ENCODE measurements around the gene FSTL5. TPM values are rescaled to one million over a fixed set of nuclear protein-coding genes. Genes with fewer than 3 reads are reported as not detected.

The FSTL5 gene
- total RNA-seq, 1 experiment from 2014 or later = not detected

DNA sequence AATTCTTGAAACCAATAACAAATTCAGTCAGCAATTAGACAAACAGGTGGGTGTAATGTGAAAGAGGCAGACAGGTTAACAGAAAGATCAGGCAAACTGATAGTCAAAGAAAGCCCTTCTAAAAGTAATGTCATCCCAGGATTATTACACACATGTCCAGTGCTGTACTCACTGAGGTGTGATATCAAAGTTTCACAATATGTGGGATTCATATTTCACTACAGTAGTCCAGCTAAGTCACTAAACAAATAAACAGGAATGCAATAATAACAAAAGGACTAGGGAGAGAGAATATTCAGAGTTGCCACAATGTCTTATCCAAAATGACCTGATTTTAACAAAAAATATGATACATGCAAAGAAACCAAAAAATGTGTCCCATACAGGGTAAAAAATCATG is 787.5 kb downstream of the FSTL5 start:
- Mint-ChIP-seq H3K27me3 (ENCODE audit: insufficient read depth, unreplicated experiment) (no peaks in the 10 kb centered on the region), H3K9me3 (ENCODE audit: unreplicated experiment) (peaks cover 8% of the 10 kb centered on the region), H3K4me1 (ENCODE audit: insufficient read depth, unreplicated experiment) (peaks cover 8% of the 10 kb centered on the region), H3K27ac (ENCODE audit: low read depth, unreplicated experiment) (peak overlapping the region; percentile 6), H3K36me3 (ENCODE audit: insufficient read depth, unreplicated experiment) (no peaks in the 10 kb centered on the region), H3K4me3 (ENCODE audit: unreplicated experiment) (no peak overlapping the region)
- intact Hi-C loops (cut with micrococcal nuclease) = no loop called here
- ChIA-PET POLR2A (interaction anchor here (0.7 kb wide), 1 partner anchor 10 kb away, joined by 3 read pairs; no protein-coding TSS in a partner anchor), CTCF (no interaction called here)
- BruUV-seq (replicated peaks) = no TSS peak
- peak; percentile 71 for DNase-seq (ENCODE audit: unreplicated experiment)
- TF ChIP-seq, protein P1, sequence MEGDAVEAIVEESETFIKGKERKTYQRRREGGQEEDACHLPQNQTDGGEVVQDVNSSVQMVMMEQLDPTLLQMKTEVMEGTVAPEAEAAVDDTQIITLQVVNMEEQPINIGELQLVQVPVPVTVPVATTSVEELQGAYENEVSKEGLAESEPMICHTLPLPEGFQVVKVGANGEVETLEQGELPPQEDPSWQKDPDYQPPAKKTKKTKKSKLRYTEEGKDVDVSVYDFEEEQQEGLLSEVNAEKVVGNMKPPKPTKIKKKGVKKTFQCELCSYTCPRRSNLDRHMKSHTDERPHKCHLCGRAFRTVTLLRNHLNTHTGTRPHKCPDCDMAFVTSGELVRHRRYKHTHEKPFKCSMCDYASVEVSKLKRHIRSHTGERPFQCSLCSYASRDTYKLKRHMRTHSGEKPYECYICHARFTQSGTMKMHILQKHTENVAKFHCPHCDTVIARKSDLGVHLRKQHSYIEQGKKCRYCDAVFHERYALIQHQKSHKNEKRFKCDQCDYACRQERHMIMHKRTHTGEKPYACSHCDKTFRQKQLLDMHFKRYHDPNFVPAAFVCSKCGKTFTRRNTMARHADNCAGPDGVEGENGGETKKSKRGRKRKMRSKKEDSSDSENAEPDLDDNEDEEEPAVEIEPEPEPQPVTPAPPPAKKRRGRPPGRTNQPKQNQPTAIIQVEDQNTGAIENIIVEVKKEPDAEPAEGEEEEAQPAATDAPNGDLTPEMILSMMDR (IDR thresholded peaks at IDR 0.05; ENCODE audit: unreplicated experiment) = no peak

DNA sequence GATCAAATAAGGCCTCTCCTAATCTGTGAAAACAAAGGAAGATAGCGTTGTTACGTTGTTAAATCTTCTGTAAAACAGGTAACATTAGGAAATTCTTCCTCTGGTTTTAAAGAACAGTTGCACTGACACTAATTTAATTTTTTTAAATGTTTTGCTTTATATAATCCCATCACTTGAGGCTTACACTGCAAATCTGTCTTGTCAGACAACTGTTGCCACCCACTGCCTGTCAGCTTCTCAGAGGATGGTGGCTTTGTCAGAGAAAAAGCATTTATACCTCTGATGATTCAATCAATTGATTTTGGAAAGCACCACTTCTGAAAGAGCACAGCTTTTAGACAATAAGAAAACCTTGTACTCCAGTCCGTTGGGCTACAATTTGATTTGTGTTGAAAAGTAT is 799.1 kb downstream of the FSTL5 start:
- BruUV-seq (replicated peaks) = no TSS peak
- ChIA-PET CTCF (interaction anchor here (0.5 to 0.6 kb wide), 2 partner anchors 280 to 678 kb away, joined by 3 to 4 read pairs; no protein-coding TSS in a partner anchor), POLR2A (no interaction called here)
- no peak overlapping the region for H3K4me3 Mint-ChIP-seq (ENCODE audit: unreplicated experiment)
- H3K4me1 Mint-ChIP-seq (ENCODE audit: insufficient read depth, unreplicated experiment) = no peaks in the 10 kb centered on the region
- no peaks in the 10 kb centered on the region for H3K27me3 Mint-ChIP-seq (ENCODE audit: insufficient read depth, unreplicated experiment)
- no peak overlapping the region for H3K27ac Mint-ChIP-seq (ENCODE audit: low read depth, unreplicated experiment)
- TF ChIP-seq, protein P1 (IDR thresholded peaks at IDR 0.05; ENCODE audit: unreplicated experiment) = no peak
- intact Hi-C loops (cut with micrococcal nuclease) = no loop called here
- no peaks in the 10 kb centered on the region for H3K9me3 Mint-ChIP-seq (ENCODE audit: unreplicated experiment)
- DNase-seq (ENCODE audit: unreplicated experiment) = no peak
- H3K36me3 Mint-ChIP-seq (ENCODE audit: insufficient read depth, unreplicated experiment) = no peaks in the 10 kb centered on the region

DNA sequence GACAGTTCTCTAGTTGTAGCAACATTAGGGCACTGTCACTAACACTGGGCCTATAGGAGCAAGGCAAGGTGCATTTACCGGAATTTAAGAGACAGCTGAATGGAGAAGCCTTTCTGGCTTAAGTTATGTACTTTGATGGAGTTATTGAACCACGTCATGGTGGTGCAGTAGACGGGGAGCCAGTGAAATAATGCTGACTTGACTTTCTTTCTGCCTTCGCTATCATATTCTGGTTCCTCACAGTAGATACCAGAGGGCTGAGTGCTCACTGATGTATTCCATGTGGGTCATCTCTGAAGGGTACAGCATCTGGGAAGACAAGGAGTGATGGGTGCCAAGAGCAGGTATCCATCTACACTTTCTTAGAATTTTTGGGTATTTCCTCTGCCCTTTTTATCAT is 802.8 kb downstream of the FSTL5 start:
- BruUV-seq (replicated peaks) = no TSS peak
- Mint-ChIP-seq H3K4me3 (ENCODE audit: unreplicated experiment) (no peak overlapping the region), H3K27ac (ENCODE audit: low read depth, unreplicated experiment) (no peak overlapping the region), H3K27me3 (ENCODE audit: insufficient read depth, unreplicated experiment) (no peaks in the 10 kb centered on the region), H3K4me1 (ENCODE audit: insufficient read depth, unreplicated experiment) (no peaks in the 10 kb centered on the region), H3K9me3 (ENCODE audit: unreplicated experiment) (no peaks in the 10 kb centered on the region), H3K36me3 (ENCODE audit: insufficient read depth, unreplicated experiment) (no peaks in the 10 kb centered on the region)
- TF ChIP-seq, protein P1 (IDR thresholded peaks at IDR 0.05; ENCODE audit: unreplicated experiment) = no peak
- DNase-seq (ENCODE audit: unreplicated experiment) = no peak
- intact Hi-C loops (cut with micrococcal nuclease) = no loop called here
- ChIA-PET CTCF (no interaction called here), POLR2A (no interaction called here)

DNA sequence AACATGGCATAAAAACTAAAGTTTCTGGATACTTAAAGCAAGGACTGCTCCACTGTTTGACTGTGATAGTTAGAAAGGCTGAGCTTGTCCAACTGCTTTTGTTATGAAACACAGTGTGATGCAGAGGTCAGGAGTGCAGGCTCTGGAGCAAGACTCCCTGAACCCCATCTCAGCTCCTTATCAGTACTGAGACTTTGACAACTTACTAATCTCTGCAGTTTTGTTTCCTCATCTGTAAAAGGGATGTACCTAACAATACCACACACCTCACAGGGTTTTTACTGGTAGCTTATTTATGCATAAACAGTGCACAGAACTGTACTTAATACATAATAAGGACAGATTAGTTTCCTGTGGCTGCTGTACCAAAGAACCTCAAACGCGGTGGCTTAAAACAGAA is 804.3 kb downstream of the FSTL5 start:
- Mint-ChIP-seq H3K36me3 (ENCODE audit: insufficient read depth, unreplicated experiment) (no peaks in the 10 kb centered on the region), H3K9me3 (ENCODE audit: unreplicated experiment) (peaks cover 1% of the 10 kb centered on the region), H3K4me3 (ENCODE audit: unreplicated experiment) (no peak overlapping the region), H3K27me3 (ENCODE audit: insufficient read depth, unreplicated experiment) (no peaks in the 10 kb centered on the region), H3K4me1 (ENCODE audit: insufficient read depth, unreplicated experiment) (no peaks in the 10 kb centered on the region), H3K27ac (ENCODE audit: low read depth, unreplicated experiment) (no peak overlapping the region)
- TF ChIP-seq, protein P1 (IDR thresholded peaks at IDR 0.05; ENCODE audit: unreplicated experiment) = no peak
- no peak for DNase-seq (ENCODE audit: unreplicated experiment)
- intact Hi-C loops (cut with micrococcal nuclease) = no loop called here
- no TSS peak for BruUV-seq (replicated peaks)
- ChIA-PET CTCF (no interaction called here), POLR2A (no interaction called here)
